HG02588 (cell line): ENCODE data around the gene OTOP3.
"Not testable (repeated sequence)": the region's sequence is repeated elsewhere in the genome, so short reads cannot be mapped to it uniquely, and the experiment has no call there.

Source experiments
- ATAC-seq: cut with Tn5 transposase; IDR thresholded peaks from one replicate; pipeline ENCODE4 v1.9.1; 2021; ENCODE audit warnings: mild to moderate bottlenecking, moderate library complexity; ENCODE audit not compliant: unreplicated experiment

The OTOP3 gene

GRCh38 chr17:74959826-74960515, 24.3 kb downstream of the OTOP3 start:
- no peak for ATAC-seq

GRCh38 chr17:74960570-74961342, 25.1 kb downstream of the OTOP3 start:
- ATAC-seq, result no peak

- ATAC-seq, result no peak
Measured at GRCh38 chr17:74961657-74962350, 26.1 kb downstream of the OTOP3 start.

- ATAC-seq, result no peak
Measured at GRCh38 chr17:74962622-74963394, 27.1 kb downstream of the OTOP3 start.

GRCh38 chr17:74963656-74964055, 28.0 kb downstream of the OTOP3 start:
- no peak for ATAC-seq

GRCh38 chr17:74964246-74964761, 28.6 kb downstream of the OTOP3 start:
- ATAC-seq, result no peak

- ATAC-seq, result no peak
Measured at GRCh38 chr17:74964988-74965622, 29.4 kb downstream of the OTOP3 start.

- no peak for ATAC-seq
Measured at GRCh38 chr17:74968361-74968780, 32.7 kb downstream of the OTOP3 start.

GRCh38 chr17:74969501-74969900, 33.8 kb downstream of the OTOP3 start:
- not testable (repeated sequence) for ATAC-seq

- ATAC-seq, result no peak
Measured at GRCh38 chr17:74970395-74970794, 34.7 kb downstream of the OTOP3 start.

GRCh38 chr17:74971069-74971841, 35.6 kb downstream of the OTOP3 start:
- ATAC-seq, result no peak

- ATAC-seq, result no peak
Measured at GRCh38 chr17:74971842-74972106, 36.1 kb downstream of the OTOP3 start.

- no peak for ATAC-seq
Measured at GRCh38 chr17:74972107-74972972, 36.6 kb downstream of the OTOP3 start, which contains the start of gene HID1. HID1 (minus strand) TSS chr17:74972759; CDS start chr17:74972656, 103 bp downstream.

GRCh38 chr17:74972973-74973328, 37.3 kb downstream of the OTOP3 start:
- ATAC-seq, result no peak

- ATAC-seq, result no peak
Measured at GRCh38 chr17:74975943-74976342, 40.2 kb downstream of the OTOP3 start.

GRCh38 chr17:74977802-74978201, 42.1 kb downstream of the OTOP3 start:
- ATAC-seq, result no peak

- no peak for ATAC-seq
Measured at GRCh38 chr17:74978240-74978639, 42.5 kb downstream of the OTOP3 start.

- ATAC-seq, result no peak
Measured at GRCh38 chr17:74979408-74980146, 43.9 kb downstream of the OTOP3 start.
